DMS153 treated with DMSO at 0.1 percent for 48 hours (cell line): Measurements from ENCODE around the gene AOAH.

ENCODE experiments used
- DNase-seq: peaks from one replicate; lab custom pipeline; 2025; ENCODE audit not compliant: unreplicated experiment; lab: John Stamatoyannopoulos, UW

The AOAH gene

GRCh38 chr7:36692456-36692855 is 31.8 kb downstream of the AOAH start:
- no peak for DNase-seq

GRCh38 chr7:36691983-36692382 is 32.3 kb downstream of the AOAH start:
- no peak for DNase-seq

GRCh38 chr7:36690514-36691187 is 33.6 kb downstream of the AOAH start:
- no peak for DNase-seq

DNA sequence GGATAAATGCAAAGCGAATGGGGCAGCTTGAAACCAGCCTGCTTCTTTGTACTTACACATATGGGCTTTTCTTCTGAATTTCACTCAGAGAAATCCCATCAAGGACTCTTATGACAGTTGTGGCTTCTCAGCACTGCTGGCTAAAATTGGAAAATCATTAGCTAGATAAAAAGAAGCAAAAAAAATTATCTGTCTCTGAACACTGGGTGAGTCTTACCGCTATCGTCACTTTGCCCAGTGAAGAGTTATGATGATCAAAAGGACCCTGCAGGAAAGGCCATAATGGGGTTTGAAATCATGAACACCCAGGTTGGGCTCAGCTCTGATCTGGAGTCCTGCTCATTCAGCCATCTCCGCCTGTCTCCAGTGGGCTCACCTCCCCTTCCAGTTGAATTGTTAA is 34.3 kb downstream of the AOAH start:
- no peak for DNase-seq

DNA sequence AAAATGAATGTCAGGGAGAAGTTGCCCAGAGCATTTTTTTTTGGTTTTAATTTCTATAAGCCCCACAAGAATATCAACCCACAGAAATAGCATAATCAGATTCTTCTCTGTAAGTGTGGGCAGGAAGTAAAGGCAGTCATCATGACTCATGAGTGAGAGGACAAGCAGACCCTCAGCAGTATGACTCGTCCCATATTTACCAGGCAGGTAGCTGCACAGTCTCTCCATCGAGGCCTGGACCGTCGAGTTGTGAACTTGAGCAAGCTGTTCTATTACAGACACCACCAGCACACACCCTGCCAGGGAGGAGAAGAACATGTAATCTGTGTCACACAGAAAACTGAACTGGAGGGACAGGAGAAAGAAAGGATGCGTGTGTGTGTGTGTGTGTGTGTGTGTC is 37.8 kb downstream of the AOAH start:
- DNase-seq = no peak

- DNase-seq = no peak
Measured at GRCh38 chr7:36684954-36685353, 39.3 kb downstream of the AOAH start.

DNA sequence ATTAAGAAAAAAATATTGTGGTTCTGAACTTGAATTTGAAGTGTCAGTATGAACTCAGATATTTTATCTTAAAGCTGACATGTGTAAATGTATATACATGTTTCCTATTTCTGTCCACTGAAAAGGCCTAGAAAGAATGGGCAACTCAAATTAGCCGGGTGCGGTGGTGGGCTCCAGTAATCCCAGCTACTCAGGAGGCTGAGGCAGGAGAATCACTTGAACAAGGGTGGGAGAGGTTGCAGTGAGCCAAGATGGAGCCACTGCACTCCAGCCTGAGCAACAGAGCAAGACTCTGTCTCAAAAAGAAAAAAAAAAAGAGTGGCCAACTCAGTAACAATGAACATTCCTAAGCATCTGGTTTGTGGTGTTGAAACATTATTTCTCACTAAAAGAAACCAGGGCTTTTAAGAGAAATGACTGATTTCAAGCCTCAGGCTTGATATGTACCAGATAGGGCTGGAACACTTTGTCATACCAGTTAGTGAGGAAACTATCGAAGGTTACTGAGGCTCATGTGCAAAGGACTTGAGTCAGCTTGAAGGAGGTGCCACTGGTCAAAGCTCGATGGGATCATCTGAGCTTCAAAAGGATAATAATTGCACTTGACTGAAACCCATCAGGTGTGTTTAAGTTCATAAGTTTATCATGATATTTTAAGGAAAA is 40.5 kb downstream of the AOAH start:
- DNase-seq = no peak

GRCh38 chr7:36683111-36683510 is 41.2 kb downstream of the AOAH start:
- DNase-seq = no peak

- DNase-seq = no peak
Measured at GRCh38 chr7:36682102-36682501, 42.2 kb downstream of the AOAH start.

GRCh38 chr7:36677769-36678437 is 46.4 kb downstream of the AOAH start:
- DNase-seq = no peak

DNA sequence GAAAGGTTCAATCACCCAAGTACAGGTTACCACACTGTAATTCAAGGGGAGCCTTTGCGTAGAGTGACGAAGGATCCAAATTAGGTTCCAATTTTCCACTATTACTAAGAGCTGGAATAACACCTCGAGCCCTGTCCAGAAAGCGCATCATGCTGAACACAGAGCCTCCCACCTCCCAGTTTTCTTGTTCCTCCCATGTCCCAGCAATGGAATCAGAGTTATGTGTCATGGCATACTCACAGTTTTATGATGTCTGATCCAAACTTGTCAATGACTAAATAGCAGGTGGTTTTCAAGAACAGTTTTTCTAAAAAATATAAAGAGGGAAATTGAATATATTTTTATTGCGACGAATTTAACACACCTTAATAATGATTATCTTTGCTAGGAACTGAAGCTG is 50.6 kb downstream of the AOAH start:
- DNase-seq = no peak

GRCh38 chr7:36671432-36671829 is 52.9 kb downstream of the AOAH start:
- no peak for DNase-seq

- DNase-seq = peak; percentile 68
Measured at GRCh38 chr7:36670585-36671431, 53.5 kb downstream of the AOAH start.

DNA sequence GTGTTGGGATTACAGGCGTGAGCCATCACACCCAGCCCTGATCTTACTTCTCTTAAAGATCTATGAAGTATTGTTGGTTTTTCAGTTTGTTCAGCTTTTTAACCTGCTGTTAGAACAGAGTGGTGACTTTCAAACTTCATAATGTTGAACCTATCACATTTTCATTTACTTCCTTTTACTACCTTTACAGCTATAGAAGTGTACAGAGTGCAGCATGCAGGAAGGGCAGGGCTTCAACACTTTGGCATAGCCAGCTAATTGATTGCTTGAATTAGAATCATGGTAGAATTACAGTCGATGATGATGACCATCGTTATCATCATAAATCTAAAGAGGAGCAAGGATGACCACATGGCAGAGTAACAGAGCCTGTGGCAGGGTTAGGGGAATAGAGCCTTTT is 55.5 kb downstream of the AOAH start:
- no peak for DNase-seq

GRCh38 chr7:36668080-36668479 is 56.2 kb downstream of the AOAH start:
- DNase-seq = no peak

DNA sequence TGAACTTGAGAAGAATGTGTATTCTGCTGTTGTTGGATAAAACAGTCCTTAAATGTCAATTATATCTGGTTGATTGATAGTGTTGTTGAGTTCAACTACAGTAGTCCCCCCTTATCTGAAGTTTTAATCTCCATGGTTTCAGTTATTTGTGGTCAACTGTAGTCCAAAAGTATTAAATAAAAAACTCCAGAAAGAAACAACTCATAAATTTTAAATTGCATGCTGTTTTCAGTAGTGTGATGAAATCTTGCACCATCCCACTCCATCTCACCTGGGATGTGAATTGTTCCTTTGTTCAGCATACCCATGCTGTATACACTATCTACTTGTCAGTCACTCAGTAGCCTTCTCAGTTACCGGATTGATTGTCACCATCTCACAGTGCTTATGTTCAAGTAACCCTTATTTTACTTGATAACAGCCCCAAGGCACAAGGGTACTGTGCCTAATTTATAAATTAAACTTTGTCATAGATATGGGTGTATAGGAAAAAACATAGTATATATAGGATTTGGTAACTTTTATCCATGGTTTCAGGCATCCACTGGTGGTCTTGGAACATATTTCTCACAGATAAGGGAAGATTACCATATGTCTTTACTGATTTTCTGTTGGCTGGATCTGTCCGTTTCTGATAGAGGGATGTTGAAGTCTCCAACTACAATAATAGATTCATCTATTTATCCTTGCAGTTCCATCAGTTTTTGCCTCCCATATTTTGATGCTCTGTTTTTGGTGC is 57.1 kb downstream of the AOAH start:
- DNase-seq = no peak

DNA sequence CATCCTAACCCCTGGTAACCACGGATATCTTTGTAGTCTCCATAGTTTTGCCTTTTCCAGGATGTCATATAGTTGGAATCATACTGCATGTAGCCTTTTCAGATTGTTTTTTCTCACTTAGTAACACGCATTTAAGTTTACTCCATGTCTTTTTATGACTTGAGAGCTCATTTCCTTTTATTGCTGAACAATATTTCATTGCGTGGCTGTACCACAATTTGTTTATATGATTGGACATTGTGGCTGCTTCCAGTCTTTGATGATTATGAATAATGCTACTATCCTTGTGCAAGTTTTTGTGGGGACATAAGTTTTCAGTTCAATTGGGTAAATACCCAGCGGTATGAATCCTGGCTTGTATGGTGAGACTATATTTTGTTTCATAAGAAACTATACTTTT is 60.8 kb downstream of the AOAH start:
- no peak for DNase-seq

GRCh38 chr7:36661135-36661840 is 63.0 kb downstream of the AOAH start:
- DNase-seq = no peak

GRCh38 chr7:36659638-36660341 is 64.5 kb downstream of the AOAH start:
- DNase-seq = no peak

DNA sequence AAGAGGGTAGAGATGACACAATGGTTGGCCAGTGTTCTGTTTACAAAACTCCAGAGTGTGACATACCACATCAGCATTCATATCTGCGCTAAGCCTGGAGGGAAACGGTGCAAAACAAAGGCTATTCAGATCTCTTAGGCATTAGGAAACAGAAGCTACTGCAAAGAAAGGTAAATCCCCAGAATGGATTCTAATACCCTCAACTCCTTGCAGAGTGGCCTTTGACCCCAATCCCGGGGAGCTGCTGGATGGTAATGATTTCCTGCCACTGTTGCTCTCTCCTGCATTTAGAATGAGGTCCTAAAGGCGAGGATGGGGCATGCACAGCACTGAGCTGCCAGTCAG is 65.2 kb downstream of the AOAH start:
- peak; percentile 25 for DNase-seq
